DND-41 (cell line): Measurements from ENCODE around the gene PSPC1.

Experiments used
- ATAC-seq: fragments of 200-7000 bp; cut with Tn5 transposase; 3 replicates; pipeline ENCODE4 v1.9.1; 2021; ENCODE audit warnings: low read depth; ENCODE audit not compliant: insufficient read depth
- DNase-seq: peaks from one replicate; pipeline ENCODE4 v3.0.0-alpha.2; 2020
- H2AFZ ChIP-seq: 2 replicates; pipeline ENCODE4 v1.6.0; 2012; ENCODE audit warnings: low read depth, low read length
- H3K27ac ChIP-seq: 2 replicates; pipeline ENCODE4 v1.5.1; 2012; ENCODE audit warnings: low read length, inconsistent platforms
- H3K27me3 ChIP-seq: fragments of 200-600 bp; sonication (generic); 2 replicates; pipeline ENCODE4 v1.6.0; 2012; ENCODE audit warnings: low read length, mild to moderate bottlenecking, inconsistent platforms; ENCODE audit not compliant: insufficient read depth, poor library complexity
- H3K36me3 ChIP-seq: 2 replicates; pipeline ENCODE4 v1.5.1; 2012; ENCODE audit warnings: low read length, inconsistent platforms; ENCODE audit not compliant: insufficient read depth
- H3K4me1 ChIP-seq: 2 replicates; pipeline ENCODE4 v1.5.1; 2012; ENCODE audit warnings: mild to moderate bottlenecking, low read length; ENCODE audit not compliant: insufficient read depth
- H3K4me2 ChIP-seq: 2 replicates; pipeline ENCODE4 v1.6.0; 2012; ENCODE audit warnings: mild to moderate bottlenecking, moderate library complexity, low read length, inconsistent platforms; ENCODE audit not compliant: insufficient read depth
- H3K4me3 ChIP-seq, 2 experiments: fragments of 200-600 bp in 1 of 2; shearing (Covaris generic) in 1 of 2; 2 replicates each; pipeline ENCODE4 v1.5.1; 2012 to 2016; ENCODE audit warnings: inconsistent platforms in 2 of 2, low read length in 2 of 2, mild to moderate bottlenecking in 2 of 2, low read depth in 1 of 2, moderate library complexity in 1 of 2
- H3K79me2 ChIP-seq: 2 replicates; pipeline ENCODE4 v1.6.0; 2012; ENCODE audit warnings: low read length, inconsistent platforms; ENCODE audit not compliant: insufficient read depth
- H3K9ac ChIP-seq: 2 replicates; pipeline ENCODE4 v1.6.0; 2012; ENCODE audit warnings: low read depth, mild to moderate bottlenecking, inconsistent platforms, low read length, moderate library complexity
- H3K9me3 ChIP-seq: 2 replicates; pipeline ENCODE4 v1.5.1; 2012; ENCODE audit warnings: low read length, moderate library complexity, mild to moderate bottlenecking, inconsistent platforms; ENCODE audit not compliant: insufficient read depth, severe bottlenecking
- H4K20me1 ChIP-seq: 2 replicates; pipeline ENCODE4 v1.6.0; 2012; ENCODE audit warnings: low read length; ENCODE audit not compliant: insufficient read depth
- EZH2 ChIP-seq: IDR thresholded peaks from 3 replicates; pipeline ENCODE4 v1.6.1; 2012; ENCODE audit warnings: borderline replicate concordance, low read depth, mild to moderate bottlenecking, moderate library complexity, low read length, inconsistent platforms; ENCODE audit not compliant: severe bottlenecking
- TF ChIP-seq, protein P1 (sequence below): IDR thresholded peaks from 2 replicates; pipeline ENCODE4 v1.5.1; 2012; ENCODE audit warnings: borderline replicate concordance, low read length, moderate library complexity, mild to moderate bottlenecking; ENCODE audit not compliant: poor library complexity, severe bottlenecking; ENCODE audit errors: extremely low read depth

The PSPC1 gene

DNA sequence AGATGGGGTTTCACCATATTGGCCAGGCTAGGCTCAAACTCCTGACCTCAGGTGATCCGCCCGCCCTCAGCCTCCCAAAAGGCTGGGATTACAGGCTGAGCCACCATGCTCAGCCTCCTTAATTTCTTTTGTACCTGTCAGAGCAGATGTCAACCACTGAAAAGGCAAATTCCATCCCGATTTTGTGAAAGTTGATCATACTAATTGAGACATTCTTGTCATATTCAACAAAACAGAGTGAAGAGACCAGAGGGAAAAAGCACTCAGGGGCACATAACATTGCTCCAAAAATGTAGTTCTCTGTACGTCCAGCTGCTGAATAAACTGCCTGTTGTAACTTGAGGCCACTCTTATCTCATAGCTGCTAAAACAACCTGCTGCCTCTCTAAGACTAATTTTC lies 27.4 kb upstream of the PSPC1 start:
- Histone ChIP-seq H3K36me3 (no peaks in the 10 kb centered on the region), H3K79me2 (no peaks in the 10 kb centered on the region), H3K27me3 (no peaks in the 10 kb centered on the region), H2AFZ (no peak overlapping the region), H4K20me1 (no peaks in the 10 kb centered on the region), H3K4me1 (no peaks in the 10 kb centered on the region), H3K4me2 (no peak overlapping the region), H3K9me3 (no peaks in the 10 kb centered on the region), H3K9ac (no peak overlapping the region), H3K27ac (no peak overlapping the region), H3K4me3 (no peak overlapping the region)
- DNase-seq (no peak), ATAC-seq (no peak)
- TF ChIP-seq, protein P1, sequence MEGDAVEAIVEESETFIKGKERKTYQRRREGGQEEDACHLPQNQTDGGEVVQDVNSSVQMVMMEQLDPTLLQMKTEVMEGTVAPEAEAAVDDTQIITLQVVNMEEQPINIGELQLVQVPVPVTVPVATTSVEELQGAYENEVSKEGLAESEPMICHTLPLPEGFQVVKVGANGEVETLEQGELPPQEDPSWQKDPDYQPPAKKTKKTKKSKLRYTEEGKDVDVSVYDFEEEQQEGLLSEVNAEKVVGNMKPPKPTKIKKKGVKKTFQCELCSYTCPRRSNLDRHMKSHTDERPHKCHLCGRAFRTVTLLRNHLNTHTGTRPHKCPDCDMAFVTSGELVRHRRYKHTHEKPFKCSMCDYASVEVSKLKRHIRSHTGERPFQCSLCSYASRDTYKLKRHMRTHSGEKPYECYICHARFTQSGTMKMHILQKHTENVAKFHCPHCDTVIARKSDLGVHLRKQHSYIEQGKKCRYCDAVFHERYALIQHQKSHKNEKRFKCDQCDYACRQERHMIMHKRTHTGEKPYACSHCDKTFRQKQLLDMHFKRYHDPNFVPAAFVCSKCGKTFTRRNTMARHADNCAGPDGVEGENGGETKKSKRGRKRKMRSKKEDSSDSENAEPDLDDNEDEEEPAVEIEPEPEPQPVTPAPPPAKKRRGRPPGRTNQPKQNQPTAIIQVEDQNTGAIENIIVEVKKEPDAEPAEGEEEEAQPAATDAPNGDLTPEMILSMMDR, result no peak
- TF ChIP-seq EZH2, result no peak

- Histone ChIP-seq H3K4me3 (no peak overlapping the region), H3K4me2 (no peak overlapping the region), H3K9ac (no peak overlapping the region), H3K9me3 (no peaks in the 10 kb centered on the region), H4K20me1 (no peaks in the 10 kb centered on the region), H3K27ac (no peak overlapping the region), H3K4me1 (no peaks in the 10 kb centered on the region), H3K36me3 (no peaks in the 10 kb centered on the region), H2AFZ (no peak overlapping the region), H3K27me3 (no peaks in the 10 kb centered on the region), H3K79me2 (no peaks in the 10 kb centered on the region)
- TF ChIP-seq, protein P1, result no peak
- no peak for TF ChIP-seq EZH2
- DNase-seq (no peak), ATAC-seq (no peak)
Observed at GRCh38 chr13:19805765-19806164, 23.0 kb upstream of the PSPC1 start.

DNA sequence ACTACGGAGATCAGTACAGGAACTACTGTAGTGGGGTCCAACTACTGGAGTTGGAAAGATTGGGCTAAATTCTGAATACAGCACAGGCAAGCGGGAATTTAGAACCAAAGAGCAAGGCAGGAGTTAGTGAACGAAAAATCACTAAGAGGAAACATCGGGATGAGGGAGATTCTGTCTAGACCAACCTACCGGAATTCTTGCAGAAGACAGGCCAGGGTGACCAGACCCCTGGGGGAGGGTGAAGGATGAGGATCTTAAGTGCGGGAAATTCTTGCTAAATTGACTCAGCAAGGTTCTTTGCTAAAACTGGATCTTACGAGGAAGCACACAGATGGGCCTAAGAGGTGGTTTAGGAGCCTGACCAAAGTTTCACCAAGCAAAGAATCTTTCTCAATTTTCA lies 13.2 kb upstream of the PSPC1 start:
- Histone ChIP-seq H3K4me2 (no peak overlapping the region), H3K27me3 (no peaks in the 10 kb centered on the region), H3K4me1 (no peaks in the 10 kb centered on the region), H3K36me3 (no peaks in the 10 kb centered on the region), H2AFZ (no peak overlapping the region), H4K20me1 (no peaks in the 10 kb centered on the region), H3K79me2 (no peaks in the 10 kb centered on the region), H3K27ac (no peak overlapping the region), H3K4me3 (no peak overlapping the region), H3K9me3 (no peaks in the 10 kb centered on the region), H3K9ac (no peak overlapping the region)
- ATAC-seq (no peak), DNase-seq (no peak)
- TF ChIP-seq EZH2, result no peak

GRCh38 chr13:19794631-19795030 lies 11.9 kb upstream of the PSPC1 start:
- Histone ChIP-seq H3K4me3 (no peak overlapping the region), H3K4me1 (no peaks in the 10 kb centered on the region), H3K27ac (no peak overlapping the region), H3K36me3 (no peaks in the 10 kb centered on the region), H2AFZ (no peak overlapping the region), H4K20me1 (no peaks in the 10 kb centered on the region), H3K9me3 (no peaks in the 10 kb centered on the region), H3K79me2 (no peaks in the 10 kb centered on the region), H3K4me2 (no peak overlapping the region), H3K27me3 (no peaks in the 10 kb centered on the region), H3K9ac (no peak overlapping the region)
- TF ChIP-seq, protein P1, result no peak
- no peak for TF ChIP-seq EZH2
- ATAC-seq (no peak), DNase-seq (no peak)
